H1 (cell line): ENCODE data around the gene MAPK8IP2. TPM values are rescaled to one million over a fixed set of nuclear protein-coding genes. Genes with fewer than 3 reads are reported as not detected.

Source experiments
- CTCF ChIA-PET: fragments of 300-600 bp; sonication (Branson Sonifier 250); formaldehyde crosslinking; loops from one replicate; lab custom pipeline; 2021; ENCODE audit not compliant: partially characterized antibody; lab: Charles Lee
- POLR2A ChIA-PET: fragments of 300-600 bp; sonication (Branson Sonifier 250); formaldehyde crosslinking; loops from one replicate; lab custom pipeline; 2021; ENCODE audit warnings: inconsistent platforms; ENCODE audit not compliant: partially characterized antibody; lab: Charles Lee
- DNase-seq, 2 experiments: peaks; one replicate each; pipeline versions ENCODE4 v3.0.0 to v3.0.0-alpha.2; 2010 to 2022; ENCODE audit warnings: low spot score in 2 of 2, low read depth in 1 of 2, mixed read lengths in 1 of 2
- FAIRE-seq: peaks from 2 replicates; lab custom pipeline; 2011; peaks lifted over from hg19 to GRCh38; lab: Jason Lieb, UNC
- H2AFZ ChIP-seq: 2 replicates; pipeline ENCODE4 v1.8.1; 2012; ENCODE audit warnings: low read length, inconsistent platforms
- H2AK5ac ChIP-seq: 2 replicates; pipeline ENCODE4 v1.6.1; 2013; ENCODE audit warnings: low read depth, low read length
- H2BK120ac ChIP-seq: replicated peaks from 2 replicates; pipeline ENCODE3; 2013; ENCODE audit warnings: low read depth, low read length, inconsistent platforms
- H2BK12ac ChIP-seq: 2 replicates; pipeline ENCODE4 v1.6.1; 2013; ENCODE audit warnings: low read depth, low read length
- H2BK15ac ChIP-seq: 2 replicates; pipeline ENCODE4 v1.6.1; 2013; ENCODE audit warnings: low read length
- H2BK20ac ChIP-seq: 2 replicates; pipeline ENCODE4 v1.6.1; 2013; ENCODE audit warnings: low read length
- H2BK5ac ChIP-seq: 2 replicates; pipeline ENCODE4 v1.6.1; 2013; ENCODE audit warnings: low read depth, low read length
- H3K14ac ChIP-seq: 2 replicates; pipeline ENCODE4 v1.6.1; 2013; ENCODE audit warnings: inconsistent platforms; ENCODE audit not compliant: insufficient read length
- H3K18ac ChIP-seq: 2 replicates; pipeline ENCODE4 v1.6.1; 2013; ENCODE audit warnings: low read length; ENCODE audit errors: extremely low read depth
- H3K23ac ChIP-seq: 2 replicates; pipeline ENCODE4 v1.6.1; 2013; ENCODE audit warnings: inconsistent platforms; ENCODE audit not compliant: insufficient read length
- H3K23me2 ChIP-seq: 2 replicates; pipeline ENCODE4 v1.6.1; 2013; ENCODE audit warnings: low read depth, low read length
- H3K27ac ChIP-seq: 2 replicates; pipeline ENCODE4 v1.6.1; 2011; ENCODE audit warnings: low read depth, low read length, inconsistent platforms
- H3K27me3 ChIP-seq, 4 experiments: replicated peaks in 1 of 4; 1 replicate in 1 of 4; 2 replicates in 3 of 4; pipeline versions ENCODE4 v1.6.1 to v1.8.1; 2011 to 2013; ENCODE audit warnings: low read length in 3 of 4, mild to moderate bottlenecking in 3 of 4, inconsistent platforms in 2 of 4, mixed read lengths in 2 of 4, moderate library complexity in 1 of 4; ENCODE audit not compliant: control insufficient read depth in 3 of 4, insufficient read depth in 3 of 4; ENCODE audit errors: extremely low read depth in 1 of 4
- H3K36me3 ChIP-seq, 4 experiments: 2 replicates each; pipeline versions ENCODE4 v1.6.1 to v1.8.1; 2011 to 2013; ENCODE audit warnings: mild to moderate bottlenecking in 4 of 4, low read length in 3 of 4, moderate library complexity in 2 of 4, control low read depth in 1 of 4, inconsistent platforms in 1 of 4; ENCODE audit not compliant: insufficient read depth in 4 of 4, control insufficient read depth in 2 of 4
- H3K4ac ChIP-seq: replicated peaks from 2 replicates; pipeline ENCODE3; 2013; ENCODE audit warnings: low read length, low read depth, mixed read lengths, inconsistent platforms; ENCODE audit not compliant: insufficient read length
- H3K4me1 ChIP-seq, 4 experiments: replicated peaks in 1 of 4; 1 replicate in 1 of 4; 2 replicates in 3 of 4; pipeline versions ENCODE4 v1.6.1 to v1.8.1; 2011 to 2013; ENCODE audit warnings: low read length in 3 of 4, inconsistent platforms in 2 of 4, mixed read lengths in 1 of 4; ENCODE audit not compliant: insufficient read depth in 4 of 4, control insufficient read depth in 3 of 4
- H3K4me2 ChIP-seq, 2 experiments: 2 replicates each; pipeline versions ENCODE4 v1.6.1 to v1.8.1; 2011 to 2013; ENCODE audit warnings: low read depth in 2 of 2, low read length in 2 of 2, control low read depth in 1 of 2, inconsistent platforms in 1 of 2, mild to moderate bottlenecking in 1 of 2; ENCODE audit not compliant: insufficient read depth in 1 of 2
- H3K4me3 ChIP-seq, 4 experiments: fragments of 200-600, 300-600 bp in 1 of 4; sonication (generic), shearing (Covaris generic), sonication (Bioruptor Twin) in 1 of 4; 2 replicates each; pipeline versions ENCODE4 v1.5.1 to v1.8.1; 2011 to 2016; ENCODE audit warnings: low read length in 4 of 4, low read depth in 3 of 4, control low read depth in 2 of 4, inconsistent platforms in 2 of 4, mild to moderate bottlenecking in 2 of 4, mixed read lengths in 1 of 4, moderate library complexity in 1 of 4; ENCODE audit not compliant: insufficient read depth in 2 of 4; ENCODE audit errors: extremely low read depth in 1 of 4
- H3K56ac ChIP-seq: replicated peaks from 2 replicates; pipeline ENCODE3; 2013; ENCODE audit warnings: low read depth, mild to moderate bottlenecking, mixed read lengths, low read length, inconsistent platforms; ENCODE audit not compliant: insufficient read length
- H3K79me1 ChIP-seq: 2 replicates; pipeline ENCODE4 v1.6.1; 2013; ENCODE audit warnings: low read depth, low read length, control low read depth
- H3K79me2 ChIP-seq, 2 experiments: 2 replicates each; pipeline versions ENCODE4 v1.6.1 to v1.8.1; 2012 to 2013; ENCODE audit warnings: low read length in 2 of 2, mild to moderate bottlenecking in 2 of 2, inconsistent platforms in 1 of 2; ENCODE audit not compliant: insufficient read depth in 2 of 2, control insufficient read depth in 1 of 2
- H3K9ac ChIP-seq, 4 experiments: replicated peaks in 1 of 4; 1 replicate in 1 of 4; 2 replicates in 3 of 4; pipeline versions ENCODE4 v1.6.1 to v1.8.1; 2011 to 2013; ENCODE audit warnings: low read depth in 3 of 4, low read length in 3 of 4, control low read depth in 2 of 4, mild to moderate bottlenecking in 2 of 4, moderate library complexity in 2 of 4, inconsistent platforms in 1 of 4; ENCODE audit errors: extremely low read depth in 1 of 4
- H3K9me3 ChIP-seq, 2 experiments: 2 replicates each; pipeline versions ENCODE4 v1.6.1 to v1.8.1; 2012 to 2013; ENCODE audit warnings: mild to moderate bottlenecking in 2 of 2, moderate library complexity in 2 of 2, control low read depth in 1 of 2, inconsistent platforms in 1 of 2, low read depth in 1 of 2, low read length in 1 of 2, mixed read lengths in 1 of 2; ENCODE audit not compliant: insufficient read depth in 2 of 2
- H4K20me1 ChIP-seq, 2 experiments: replicated peaks in 1 of 2; 2 replicates each; pipeline versions ENCODE3 to v1.8.1; 2011 to 2013; ENCODE audit warnings: inconsistent platforms in 2 of 2, low read length in 2 of 2, mild to moderate bottlenecking in 1 of 2; ENCODE audit not compliant: insufficient read depth in 2 of 2, control insufficient read depth in 1 of 2
- H4K5ac ChIP-seq: 2 replicates; pipeline ENCODE4 v1.6.1; 2013; ENCODE audit warnings: low read length, low read depth, mixed read lengths, inconsistent platforms; ENCODE audit not compliant: insufficient read length
- H4K8ac ChIP-seq: 2 replicates; pipeline ENCODE4 v1.8.0; 2013; ENCODE audit warnings: mild to moderate bottlenecking, moderate library complexity, low read length, inconsistent platforms; ENCODE audit not compliant: insufficient read depth; ENCODE audit errors: extremely low read depth
- H4K91ac ChIP-seq: replicated peaks from 2 replicates; pipeline ENCODE3; 2013; ENCODE audit warnings: low read length, mixed read lengths, inconsistent platforms; ENCODE audit not compliant: insufficient read length
- BACH1 ChIP-seq: IDR thresholded peaks from 2 replicates; pipeline ENCODE4 v1.6.1; 2012; ENCODE audit warnings: low read length, improper control_type of control experiment
- CEBPB ChIP-seq: IDR thresholded peaks from 2 replicates; pipeline ENCODE4 v1.6.1; 2012; ENCODE audit warnings: low read depth, low read length
- CTCF ChIP-seq, 3 experiments: IDR thresholded peaks; 1 replicate in 2 of 3; 2 replicates in 1 of 3; pipeline versions ENCODE4 v1.5.1 to v1.6.1; 2011; ENCODE audit warnings: low read length in 3 of 3, mild to moderate bottlenecking in 3 of 3, inconsistent platforms in 2 of 3, low read depth in 1 of 3, moderate library complexity in 1 of 3; ENCODE audit not compliant: insufficient read depth in 1 of 3; ENCODE audit errors: control extremely low read depth in 1 of 3
- E2F6 ChIP-seq: IDR thresholded peaks from 2 replicates; pipeline ENCODE4 v1.6.1; 2012; ENCODE audit warnings: inconsistent platforms
- EP300 ChIP-seq, 2 experiments: IDR thresholded peaks; 1 replicate in 1 of 2; 2 replicates in 1 of 2; pipeline ENCODE4 v1.6.1; 2011 to 2012; ENCODE audit warnings: low read depth in 2 of 2, low read length in 2 of 2, mild to moderate bottlenecking in 2 of 2, borderline replicate concordance in 1 of 2, inconsistent platforms in 1 of 2, moderate library complexity in 1 of 2
- JUN ChIP-seq: IDR thresholded peaks from 2 replicates; pipeline ENCODE4 v1.6.1; 2011; ENCODE audit warnings: low read depth, mild to moderate bottlenecking, improper control_type of control experiment, low read length
- MAX ChIP-seq: IDR thresholded peaks from 2 replicates; pipeline ENCODE4 v1.6.1; 2012; ENCODE audit warnings: inconsistent platforms
- SIN3A ChIP-seq, 2 experiments: IDR thresholded peaks in 1 of 2; conservative IDR thresholded peaks in 1 of 2; 2 replicates each; pipeline ENCODE4 v1.6.1; 2011 to 2012; ENCODE audit warnings: low read length in 2 of 2, improper control_type of control experiment in 1 of 2, low read depth in 1 of 2, mild to moderate bottlenecking in 1 of 2
- SIRT6 ChIP-seq: IDR thresholded peaks from one replicate; pipeline ENCODE4 v1.7.1; 2012; ENCODE audit warnings: low read length, inconsistent platforms
- TBP ChIP-seq: IDR thresholded peaks from 2 replicates; pipeline ENCODE4 v1.6.1; 2011; ENCODE audit warnings: low read depth, low read length, improper control_type of control experiment
- WGBS, 2 experiments: shearing (Covaris generic) in 1 of 2; methylation state at CpG; one replicate each; pipeline versions ENCODE4 v1.1.6 to v1.1.7; 2013 to 2015; ENCODE audit warnings: low lambda C conversion rate in 2 of 2, mixed read lengths in 2 of 2, inconsistent platforms in 1 of 2, low coverage in 1 of 2, missing lambda C conversion rate in 1 of 2; ENCODE audit not compliant: insufficient replicate concordance in 2 of 2, insufficient coverage in 1 of 2, insufficient read length in 1 of 2; ENCODE audit errors: extremely low coverage in 1 of 2, missing lambda C conversion rate in 1 of 2; 5-methylcytosine and 5-hydroxymethylcytosine counted together
- polyA plus RNA-seq, 7 experiments: library from polyadenylated mRNA; depleted of rRNA in 3 of 7; stranded (reverse) in 5 of 7; unstranded in 2 of 7; fragments of >200 nt in 5 of 7; fragments of 200-250 nt in 2 of 7; gene quantifications; 1 replicate in 5 of 7; 2 replicates in 1 of 7; 4 replicates in 1 of 7; pipeline versions ENCODE4 v1.2.1 to v1.2.3, GENCODE V29; 2011 to 2013; ENCODE audit warnings: missing spikeins in 2 of 7, mixed read lengths in 2 of 7
- total RNA-seq: library from RNA; stranded (reverse); fragmentation: NEBNext Ultra II Directional; extraction: Animal tissue kit (Norgen Biotek cat#: 25700); gene quantifications from 2 replicates; pipeline ENCODE4 v1.2.1, GENCODE V29; 2021

MAPK8IP2 gene
- total and polyA plus RNA-seq, 2 of the 8 experiments (the other 6 are each of a cell fraction or from before 2014, with no cell fraction given), result 1.5 to 5.5 TPM

- no peaks in the 10 kb centered on the region for H3K79me2 ChIP-seq
- FAIRE-seq, result no peak
- H3K23ac ChIP-seq, result no peak overlapping the region
- no peak overlapping the region for H4K91ac ChIP-seq
- H3K4me2 ChIP-seq, result peak overlapping the region in 1 of 2 experiments; percentile 44; a peak in 1 of 4 replicates
- H3K27ac ChIP-seq, result no peak overlapping the region
- H3K23me2 ChIP-seq, result no peaks in the 10 kb centered on the region
- H3K4me1 ChIP-seq, result peaks cover 0 to 13% (median 2%) of the 10 kb centered on the region in 4 experiments; a peak in 4 of 7 replicates
- H3K4me3 ChIP-seq, result no peak overlapping the region
- peaks cover 0 to 4% of the 10 kb centered on the region in 2 experiments for H4K20me1 ChIP-seq
- H3K9me3 ChIP-seq, result no peaks in the 10 kb centered on the region
- H3K56ac ChIP-seq, result no peak overlapping the region
- no peak overlapping the region for H2BK5ac ChIP-seq
- H3K18ac ChIP-seq, result no peak overlapping the region
- POLR2A ChIA-PET, result interaction anchor here (1.0 to 1.6 kb wide), 4 partner anchors 16 to 73 kb away, joined by 3 to 4 read pairs (median 3); no protein-coding TSS in a partner anchor
- no peak overlapping the region for H4K8ac ChIP-seq
- no peaks in the 10 kb centered on the region for H3K79me1 ChIP-seq
- H3K27me3 ChIP-seq, result peaks cover 0 to 13% (median 9%) of the 10 kb centered on the region in 4 experiments; a peak in 6 of 7 replicates
- no peaks in the 10 kb centered on the region for H3K36me3 ChIP-seq
- no peak for DNase-seq
- 83% methylated on average over 6 of the region's 6 CpGs; no CpG with 5 or more reads in 1 of the 2 experiments for WGBS, 2 experiments
- H2AK5ac ChIP-seq, result no peak overlapping the region
- H2BK20ac ChIP-seq, result no peak overlapping the region
- CTCF ChIA-PET, result interaction anchor here (0.9 to 3.5 kb wide), 12 partner anchors 8 to 87 kb away, joined by 3 to 23 read pairs (median 3); partner anchors contain the start of gene CPT1B
- no peak overlapping the region for H2BK12ac ChIP-seq
- H2AFZ ChIP-seq, result no peak overlapping the region
- no peak overlapping the region for H3K4ac ChIP-seq
- no peak overlapping the region for H3K14ac ChIP-seq
- no peak overlapping the region for H2BK15ac ChIP-seq
- no peak overlapping the region for H4K5ac ChIP-seq
- H2BK120ac ChIP-seq, result no peak overlapping the region
- no peak overlapping the region for H3K9ac ChIP-seq
- no peak for TF ChIP-seq E2F6
- no peak for TF ChIP-seq BACH1
- no peak for TF ChIP-seq MAX
- TF ChIP-seq EP300 (IDR thresholded peaks at IDR 0.05; ENCODE audit: borderline replicate concordance in 1 of 2, low read depth in 2 of 2, low read length in 2 of 2), result no peak
- TF ChIP-seq TBP, result no peak
- no peak for TF ChIP-seq SIN3A (conservative IDR thresholded peaks at IDR 0.05 in 1 of 2, IDR thresholded peaks at IDR 0.05 in 1 of 2; ENCODE audit: low read depth in 1 of 2, low read length in 2 of 2)
- no peak for TF ChIP-seq SIRT6
- no peak for TF ChIP-seq CTCF (IDR thresholded peaks at IDR 0.05; ENCODE audit: control extremely low read depth in 1 of 3, insufficient read depth in 1 of 3, low read depth in 1 of 3, low read length in 3 of 3)
- no peak for TF ChIP-seq CEBPB
- no peak for TF ChIP-seq JUN
These were observed 11.6 kb downstream of the MAPK8IP2 start for GRCh38 chr22:50612168-50612527.
